Thoracic aorta (tissue), 2 donors: ENCODE results near the gene MGAT5. TPM values are rescaled to one million over a fixed set of nuclear protein-coding genes. Genes with fewer than 3 reads are reported as not detected.

Source experiments
- ATAC-seq: fragments of 150-250 bp; one replicate; pipeline ENCODE4 v1.8.0; 2017; ENCODE audit warnings: low read depth; ENCODE audit not compliant: insufficient number of reproducible peaks, low FRiP score
- DNase-seq: peaks from one replicate; pipeline ENCODE4 v3.0.0-alpha.2; 2020; ENCODE audit warnings: low spot score
- H3K27ac ChIP-seq, 2 donors: fragments of 200-600 bp; sonication (generic); 1 replicate in 1 of 2; 2 replicates in 1 of 2; pipeline ENCODE4 v1.5.1; 2016; ENCODE audit warnings: mild to moderate bottlenecking in 2 of 2, moderate library complexity in 2 of 2
- H3K27me3 ChIP-seq: fragments of 200-600 bp; sonication (generic); replicated peaks from 2 replicates; pipeline ENCODE4 v1.6.0; 2016; ENCODE audit warnings: mild to moderate bottlenecking; ENCODE audit not compliant: insufficient read depth
- H3K36me3 ChIP-seq: fragments of 200-600 bp; sonication (generic); one replicate; pipeline ENCODE4 v1.5.1; 2016
- H3K4me1 ChIP-seq, 2 donors: fragments of 200-600 bp; sonication (generic); 1 replicate in 1 of 2; 2 replicates in 1 of 2; pipeline versions ENCODE4 v1.5.1 to v1.6.0; 2016; ENCODE audit warnings: low read depth in 2 of 2, mild to moderate bottlenecking in 1 of 2; ENCODE audit not compliant: control insufficient read depth in 1 of 2
- H3K4me3 ChIP-seq: fragments of 200-600 bp; sonication (generic); 2 replicates; pipeline ENCODE4 v1.5.1; 2016; ENCODE audit warnings: mild to moderate bottlenecking
- H3K9me3 ChIP-seq: fragments of 200-600 bp; sonication (generic); 2 replicates; pipeline ENCODE4 v1.5.1; 2016
- total RNA-seq, 2 donors: library from RNA; depleted of rRNA; stranded (reverse); fragments of >200 nt; gene quantifications; one replicate each; pipeline versions ENCODE4 v1.1.0 to v1.2.3, GENCODE V29; 2016
- TF ChIP-seq, protein P1 (sequence below): fragments of 200-600 bp; sonication (generic); IDR thresholded peaks from one replicate; pipeline ENCODE4 v1.5.1; 2019; ENCODE audit warnings: antibody characterized with exemption

The MGAT5 gene
- total RNA-seq, 2 donors from 2014 or later = 43.9 to 95.3 TPM

DNA sequence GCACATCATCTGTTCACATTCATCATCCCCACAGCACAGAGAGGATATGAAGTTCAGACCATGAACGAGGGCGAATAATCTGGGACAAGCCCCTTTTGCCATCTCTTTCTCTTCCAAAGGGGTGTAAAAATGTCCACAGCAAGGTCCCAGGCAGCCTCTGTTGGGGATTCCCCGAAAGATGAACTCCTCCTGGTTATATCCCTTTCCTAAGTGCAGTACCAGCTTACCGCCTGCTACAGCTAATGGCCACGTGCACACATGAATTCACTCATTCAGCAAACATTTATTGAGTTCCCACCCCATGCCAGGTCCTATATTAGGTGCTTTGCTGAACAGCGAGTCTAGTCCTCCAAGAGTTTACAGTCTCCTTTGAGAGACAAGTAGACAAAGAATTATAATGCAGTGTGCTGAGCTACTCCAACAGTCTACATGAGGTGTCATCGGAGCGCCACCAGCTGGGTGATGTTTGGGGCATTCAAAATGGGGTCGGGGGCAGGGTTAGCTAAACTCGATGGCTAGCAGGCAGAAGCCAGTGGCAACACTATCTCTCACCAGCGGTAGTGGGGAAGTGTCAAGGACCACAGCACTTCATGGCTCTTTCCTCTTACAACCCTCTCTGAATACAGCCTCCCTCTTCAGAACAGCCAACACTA lies 236.0 kb downstream of the MGAT5 start:
- no peak overlapping the region for H3K4me3 ChIP-seq
- ATAC-seq = no peak
- TF ChIP-seq, protein P1, sequence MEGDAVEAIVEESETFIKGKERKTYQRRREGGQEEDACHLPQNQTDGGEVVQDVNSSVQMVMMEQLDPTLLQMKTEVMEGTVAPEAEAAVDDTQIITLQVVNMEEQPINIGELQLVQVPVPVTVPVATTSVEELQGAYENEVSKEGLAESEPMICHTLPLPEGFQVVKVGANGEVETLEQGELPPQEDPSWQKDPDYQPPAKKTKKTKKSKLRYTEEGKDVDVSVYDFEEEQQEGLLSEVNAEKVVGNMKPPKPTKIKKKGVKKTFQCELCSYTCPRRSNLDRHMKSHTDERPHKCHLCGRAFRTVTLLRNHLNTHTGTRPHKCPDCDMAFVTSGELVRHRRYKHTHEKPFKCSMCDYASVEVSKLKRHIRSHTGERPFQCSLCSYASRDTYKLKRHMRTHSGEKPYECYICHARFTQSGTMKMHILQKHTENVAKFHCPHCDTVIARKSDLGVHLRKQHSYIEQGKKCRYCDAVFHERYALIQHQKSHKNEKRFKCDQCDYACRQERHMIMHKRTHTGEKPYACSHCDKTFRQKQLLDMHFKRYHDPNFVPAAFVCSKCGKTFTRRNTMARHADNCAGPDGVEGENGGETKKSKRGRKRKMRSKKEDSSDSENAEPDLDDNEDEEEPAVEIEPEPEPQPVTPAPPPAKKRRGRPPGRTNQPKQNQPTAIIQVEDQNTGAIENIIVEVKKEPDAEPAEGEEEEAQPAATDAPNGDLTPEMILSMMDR = no peak
- H3K4me1 ChIP-seq = no peaks in the 10 kb centered on the region
- no peak for DNase-seq
- no peaks in the 10 kb centered on the region for H3K27me3 ChIP-seq
- no peaks in the 10 kb centered on the region for H3K9me3 ChIP-seq
- no peaks in the 10 kb centered on the region for H3K36me3 ChIP-seq
- H3K27ac ChIP-seq = no peak overlapping the region

DNA sequence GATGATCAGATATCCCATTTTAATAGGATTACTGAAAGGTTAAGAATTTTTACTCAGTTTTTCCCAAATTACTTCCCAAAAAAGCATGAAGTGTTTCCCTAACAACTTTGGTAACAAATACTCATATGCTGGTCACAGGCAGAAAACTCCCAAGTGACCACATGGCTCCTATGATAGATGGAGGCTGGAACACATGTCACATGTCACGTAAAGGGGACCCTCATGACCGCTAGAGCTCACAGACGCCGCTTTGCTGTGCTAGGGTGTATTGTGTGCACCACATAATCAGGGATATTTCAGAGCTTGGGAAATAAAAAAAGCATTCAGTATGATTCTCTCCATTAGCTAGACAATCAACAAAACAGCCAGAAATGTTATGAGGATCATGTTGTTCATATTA lies 236.7 kb downstream of the MGAT5 start:
- no peaks in the 10 kb centered on the region for H3K4me1 ChIP-seq
- ATAC-seq (no peak), DNase-seq (no peak)
- no peaks in the 10 kb centered on the region for H3K27me3 ChIP-seq
- no peak overlapping the region for H3K27ac ChIP-seq
- H3K4me3 ChIP-seq = no peak overlapping the region
- TF ChIP-seq, protein P1 = no peak
- no peaks in the 10 kb centered on the region for H3K9me3 ChIP-seq
- no peaks in the 10 kb centered on the region for H3K36me3 ChIP-seq

DNA sequence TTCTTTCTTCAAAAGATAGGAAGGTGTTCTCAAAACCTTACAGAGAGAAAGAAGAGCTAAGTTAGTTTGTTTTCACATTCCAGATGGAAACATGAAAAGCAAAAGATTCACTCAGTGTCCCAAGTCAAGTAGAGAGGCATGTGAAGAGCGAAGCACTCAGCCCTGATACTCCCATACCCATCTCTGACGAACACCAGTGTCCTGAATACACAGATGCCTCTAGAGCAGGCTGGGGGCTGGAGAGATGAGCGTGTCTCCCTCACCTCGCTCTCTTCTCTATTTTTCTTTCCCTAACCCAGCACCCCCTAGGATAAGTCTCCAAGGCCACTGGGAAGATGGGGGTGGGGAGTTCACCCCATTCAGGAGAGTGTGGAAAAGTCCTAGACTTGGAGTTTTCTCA lies 237.2 kb downstream of the MGAT5 start:
- Histone ChIP-seq H3K27me3 (no peaks in the 10 kb centered on the region), H3K36me3 (no peaks in the 10 kb centered on the region), H3K27ac (no peak overlapping the region), H3K4me1 (no peaks in the 10 kb centered on the region), H3K4me3 (no peak overlapping the region), H3K9me3 (no peaks in the 10 kb centered on the region)
- no peak for ATAC-seq
- TF ChIP-seq, protein P1 = no peak
- no peak for DNase-seq

DNA sequence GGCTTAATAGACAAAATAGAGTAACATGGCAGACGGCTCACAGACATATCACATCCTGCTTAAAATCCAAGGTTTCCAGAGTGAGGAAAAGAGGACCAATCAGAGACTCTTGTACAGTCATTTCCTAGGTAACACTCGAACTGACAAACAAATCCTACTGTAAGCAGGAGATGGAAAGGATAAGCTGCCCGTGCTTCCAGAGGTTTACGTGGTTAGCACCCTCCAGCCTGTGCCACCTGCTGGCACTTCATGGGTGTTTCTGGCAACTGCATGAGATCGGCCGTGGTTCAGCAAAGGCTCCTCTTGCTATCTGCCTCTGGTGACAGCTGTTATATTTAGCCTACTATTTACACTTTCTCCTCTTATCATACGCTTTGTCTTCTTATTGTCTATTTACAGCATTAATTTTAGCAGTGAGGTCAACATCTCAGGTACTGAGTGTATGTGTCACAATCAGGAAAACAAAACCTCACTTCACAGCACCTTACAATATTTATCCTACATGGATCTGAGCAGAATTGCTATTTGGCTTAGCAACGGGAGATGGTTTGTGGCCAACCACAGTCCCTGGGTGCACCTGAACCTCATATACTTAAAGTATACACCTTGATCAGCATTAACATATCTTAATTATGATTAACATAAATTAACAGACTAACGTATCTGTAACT lies 238.0 kb downstream of the MGAT5 start:
- ATAC-seq = no peak
- Histone ChIP-seq H3K27me3 (no peaks in the 10 kb centered on the region), H3K9me3 (no peaks in the 10 kb centered on the region), H3K36me3 (no peaks in the 10 kb centered on the region), H3K27ac (no peak overlapping the region), H3K4me1 (no peaks in the 10 kb centered on the region), H3K4me3 (no peak overlapping the region)
- TF ChIP-seq, protein P1 = no peak
- DNase-seq = no peak

DNA sequence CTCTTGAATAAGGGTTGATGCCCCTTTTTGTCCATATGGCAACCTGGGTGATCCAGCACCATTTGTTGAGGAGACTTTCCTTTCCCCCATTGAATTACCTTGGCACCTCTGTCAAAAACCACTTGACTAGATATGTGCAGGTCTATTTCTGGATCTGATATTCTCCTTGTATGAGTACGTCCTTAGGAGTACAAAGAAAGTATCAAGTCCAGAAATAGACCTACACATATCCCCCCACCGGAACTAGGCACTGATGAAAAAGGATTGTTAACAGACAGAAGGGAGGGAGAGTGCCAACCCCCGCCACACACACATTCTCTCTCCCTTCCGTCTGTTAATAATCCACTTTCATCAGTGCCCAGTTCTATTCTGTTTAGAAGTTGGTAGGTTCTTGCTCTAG lies 239.9 kb downstream of the MGAT5 start:
- Histone ChIP-seq H3K4me1 (no peaks in the 10 kb centered on the region), H3K27ac (no peak overlapping the region), H3K27me3 (no peaks in the 10 kb centered on the region), H3K9me3 (no peaks in the 10 kb centered on the region), H3K4me3 (no peak overlapping the region), H3K36me3 (no peaks in the 10 kb centered on the region)
- DNase-seq (no peak), ATAC-seq (no peak)
- TF ChIP-seq, protein P1 = no peak
